Fibroblast of lung (primary cell): ENCODE results near the gene MBNL2. TPM values are rescaled to one million over a fixed set of nuclear protein-coding genes. Genes with fewer than 3 reads are reported as not detected.

Experiments
- DNase-seq, 2 donors: peaks; one replicate each; pipeline versions ENCODE4 v3.0.0 to v3.0.0-alpha.2; 2010; ENCODE audit warnings: low read depth in 2 of 2
- H2AFZ ChIP-seq: 2 replicates; pipeline ENCODE4 v1.5.1; 2012; ENCODE audit warnings: low read length, control low read depth, inconsistent platforms
- H3K27ac ChIP-seq: 2 replicates; pipeline ENCODE4 v1.5.1; 2011; ENCODE audit warnings: low read length, control low read depth; ENCODE audit not compliant: insufficient read depth
- H3K27me3 ChIP-seq: 2 replicates; pipeline ENCODE4 v1.5.1; 2011; ENCODE audit warnings: mild to moderate bottlenecking, low read length; ENCODE audit not compliant: control insufficient read depth, insufficient read depth
- H3K36me3 ChIP-seq: 2 replicates; pipeline ENCODE4 v1.5.1; 2011; ENCODE audit warnings: low read length; ENCODE audit not compliant: control insufficient read depth, insufficient read depth
- H3K4me1 ChIP-seq: 2 replicates; pipeline ENCODE4 v1.5.1; 2011; ENCODE audit warnings: low read length; ENCODE audit not compliant: control insufficient read depth, insufficient read depth; ENCODE audit errors: extremely low read depth
- H3K4me2 ChIP-seq: 2 replicates; pipeline ENCODE4 v1.5.1; 2011; ENCODE audit warnings: low read length, control low read depth; ENCODE audit not compliant: insufficient read depth; ENCODE audit errors: extremely low read depth
- H3K4me3 ChIP-seq, 4 experiments: fragments of 200-600 bp in 1 of 4; sonication (generic) in 1 of 4; replicated peaks in 1 of 4; 2 replicates each; pipeline ENCODE4 v1.5.1; 2011 to 2016; ENCODE audit warnings: low read length in 4 of 4, low read depth in 3 of 4, mild to moderate bottlenecking in 3 of 4, control low read depth in 2 of 4, inconsistent platforms in 1 of 4, mixed read lengths in 1 of 4; ENCODE audit not compliant: insufficient read depth in 1 of 4; ENCODE audit errors: control extremely low read depth in 1 of 4
- H3K79me2 ChIP-seq: 2 replicates; pipeline ENCODE4 v1.5.1; 2012; ENCODE audit warnings: mild to moderate bottlenecking, low read length, inconsistent platforms; ENCODE audit not compliant: control insufficient read depth, insufficient read depth
- H3K9ac ChIP-seq: 2 replicates; pipeline ENCODE4 v1.5.1; 2011; ENCODE audit warnings: mild to moderate bottlenecking, low read length, control low read depth; ENCODE audit not compliant: insufficient read depth
- H3K9me3 ChIP-seq: 2 replicates; pipeline ENCODE4 v1.5.1; 2012; ENCODE audit warnings: low read depth, low read length; ENCODE audit not compliant: control insufficient read depth, insufficient read depth
- H4K20me1 ChIP-seq: 2 replicates; pipeline ENCODE4 v1.5.1; 2011; ENCODE audit warnings: low read length; ENCODE audit not compliant: control insufficient read depth, insufficient read depth; ENCODE audit errors: extremely low read depth
- CTCF ChIP-seq, 2 donors: IDR thresholded peaks in 1 of 2; conservative IDR thresholded peaks in 1 of 2; 1 replicate in 1 of 2; 2 replicates in 1 of 2; pipeline ENCODE4 v1.5.1; 2011 to 2012; ENCODE audit warnings: low read length in 2 of 2, control low read depth in 1 of 2, inconsistent platforms in 1 of 2, low read depth in 1 of 2, mild to moderate bottlenecking in 1 of 2
- EZH2 ChIP-seq: IDR thresholded peaks from 2 replicates; pipeline ENCODE4 v1.5.1; 2012; ENCODE audit warnings: low read length, control low read depth, mild to moderate bottlenecking; ENCODE audit errors: missing control alignments
- polyA plus RNA-seq, 2 donors: library from polyadenylated mRNA; depleted of rRNA in 1 of 2; stranded (reverse) in 1 of 2; unstranded in 1 of 2; fragments of >200 nt; gene quantifications; 2 replicates each; pipeline ENCODE4 v1.2.1, GENCODE V29; 2011 to 2012; ENCODE audit warnings: missing spikeins in 1 of 2
- total RNA-seq: library from RNA; depleted of rRNA; stranded (reverse); fragments of >200 nt; gene quantifications from 2 replicates; pipeline ENCODE4 v1.2.1, GENCODE V29; 2014

The MBNL2 gene
- total and polyA plus RNA-seq, 2 donors (not counting 1 experiment from before 2014, with no cell fraction given): 48.9 to 61.1 TPM

GRCh38 chr13:97214921-97215320 is 7.2 kb upstream of the MBNL2 start:
- H3K9me3 ChIP-seq: no peaks in the 10 kb centered on the region
- DNase-seq: no peak
- no peak overlapping the region for H2AFZ ChIP-seq
- no peaks in the 10 kb centered on the region for H3K36me3 ChIP-seq
- H3K27ac ChIP-seq: no peak overlapping the region
- H3K79me2 ChIP-seq: no peaks in the 10 kb centered on the region
- H3K4me3 ChIP-seq: no peak overlapping the region
- no peak for TF ChIP-seq CTCF (conservative IDR thresholded peaks at IDR 0.05 in 1 of 2, IDR thresholded peaks at IDR 0.05 in 1 of 2; ENCODE audit: low read depth in 1 of 2, low read length in 2 of 2)
- no peak for TF ChIP-seq EZH2
- H4K20me1 ChIP-seq: no peaks in the 10 kb centered on the region
- no peaks in the 10 kb centered on the region for H3K27me3 ChIP-seq
- H3K9ac ChIP-seq: no peak overlapping the region
- no peaks in the 10 kb centered on the region for H3K4me1 ChIP-seq
- no peak overlapping the region for H3K4me2 ChIP-seq

GRCh38 chr13:97215325-97215724 is 6.8 kb upstream of the MBNL2 start:
- TF ChIP-seq CTCF (conservative IDR thresholded peaks at IDR 0.05 in 1 of 2, IDR thresholded peaks at IDR 0.05 in 1 of 2; ENCODE audit: low read depth in 1 of 2, low read length in 2 of 2): no peak
- no peak for TF ChIP-seq EZH2
- Histone ChIP-seq H3K27me3 (no peaks in the 10 kb centered on the region), H3K36me3 (no peaks in the 10 kb centered on the region), H3K4me3 (no peak overlapping the region), H3K4me2 (no peak overlapping the region), H3K79me2 (no peaks in the 10 kb centered on the region), H3K9me3 (no peaks in the 10 kb centered on the region), H3K9ac (no peak overlapping the region), H4K20me1 (no peaks in the 10 kb centered on the region), H3K27ac (no peak overlapping the region), H2AFZ (no peak overlapping the region), H3K4me1 (no peaks in the 10 kb centered on the region)
- no peak for DNase-seq

- Histone ChIP-seq H3K9ac (no peak overlapping the region), H3K4me2 (no peak overlapping the region), H2AFZ (no peak overlapping the region), H3K36me3 (no peaks in the 10 kb centered on the region), H3K27ac (no peak overlapping the region), H3K4me1 (no peaks in the 10 kb centered on the region), H3K27me3 (no peaks in the 10 kb centered on the region), H3K4me3 (no peak overlapping the region), H4K20me1 (no peaks in the 10 kb centered on the region), H3K9me3 (no peaks in the 10 kb centered on the region), H3K79me2 (peaks cover 19% of the 10 kb centered on the region)
- no peak for DNase-seq
- TF ChIP-seq EZH2 (no peak), CTCF (conservative IDR thresholded peaks at IDR 0.05 in 1 of 2, IDR thresholded peaks at IDR 0.05 in 1 of 2; ENCODE audit: low read depth in 1 of 2, low read length in 2 of 2) (no peak)
Measured at GRCh38 chr13:97219226-97219625, 2.9 kb upstream of the MBNL2 start.
